Endothelial cell of umbilical vein (primary cell): Measurements from ENCODE around the gene PNKP. TPM values are rescaled to one million over a fixed set of nuclear protein-coding genes. Genes with fewer than 3 reads are reported as not detected.

Experiments used
- BruUV-seq: library from RNA; stranded (reverse); fragments of 400-500 nt; replicated peaks from 2 replicates; lab custom pipeline; 2021; lab: Mats Ljungman, UMichigan
- CTCF ChIA-PET: fragments of 300-600, 350-600 bp; sonication (Branson Sonifier 250); formaldehyde crosslinking; loops from one replicate; lab custom pipeline; 2021; ENCODE audit warnings: antibody characterized with exemption, inconsistent platforms; lab: Charles Lee
- POLR2A ChIA-PET: fragments of 300-600, 350-600 bp; sonication (Branson Sonifier 250); formaldehyde crosslinking; loops from one replicate; lab custom pipeline; 2021; ENCODE audit warnings: antibody characterized with exemption, inconsistent platforms; lab: Charles Lee
- DNase-seq: peaks from one replicate; pipeline ENCODE4 v3.0.0-alpha.2; 2011; ENCODE audit warnings: low read depth, low spot score
- FAIRE-seq: peaks from 2 replicates; lab custom pipeline; 2011; peaks lifted over from hg19 to GRCh38; lab: Jason Lieb, UNC
- H2AFZ ChIP-seq: 2 replicates; pipeline ENCODE4 v1.6.0; 2012; ENCODE audit warnings: low read depth, low read length, control low read depth, inconsistent platforms
- H3K27ac ChIP-seq: 2 replicates; pipeline ENCODE4 v1.5.1; 2011; ENCODE audit warnings: low read depth, mild to moderate bottlenecking, control low read depth, low read length, moderate library complexity; ENCODE audit not compliant: insufficient read depth
- H3K27me3 ChIP-seq, 2 experiments: 2 replicates each; pipeline versions ENCODE4 v1.6.0 to v1.6.1; 2011; ENCODE audit warnings: low read length in 2 of 2, mixed read lengths in 1 of 2; ENCODE audit not compliant: control insufficient read depth in 2 of 2, insufficient read depth in 2 of 2
- H3K36me3 ChIP-seq, 2 experiments: 2 replicates in 1 of 2; 3 replicates in 1 of 2; pipeline ENCODE4 v1.5.1; 2011; ENCODE audit warnings: low read length in 2 of 2, mild to moderate bottlenecking in 1 of 2, moderate library complexity in 1 of 2; ENCODE audit not compliant: control insufficient read depth in 2 of 2, insufficient read depth in 2 of 2; ENCODE audit errors: extremely low read depth in 1 of 2
- H3K4me1 ChIP-seq: 3 replicates; pipeline ENCODE4 v1.5.1; 2011; ENCODE audit warnings: mild to moderate bottlenecking, low read length; ENCODE audit not compliant: control insufficient read depth, insufficient read depth; ENCODE audit errors: extremely low read depth
- H3K4me2 ChIP-seq: 2 replicates; pipeline ENCODE4 v1.6.1; 2011; ENCODE audit warnings: low read length, control low read depth, mixed read lengths; ENCODE audit not compliant: insufficient read depth
- H3K4me3 ChIP-seq, 3 experiments: fragments of 200-600 bp in 1 of 3; sonication (generic), shearing (Covaris generic) in 1 of 3; replicated peaks in 1 of 3; 2 replicates each; pipeline ENCODE4 v1.5.1; 2011 to 2016; ENCODE audit warnings: control low read depth in 3 of 3, low read length in 3 of 3, mild to moderate bottlenecking in 2 of 3, inconsistent platforms in 1 of 3, low read depth in 1 of 3, moderate library complexity in 1 of 3; ENCODE audit not compliant: insufficient read depth in 1 of 3
- H3K79me2 ChIP-seq: 2 replicates; pipeline ENCODE4 v1.6.0; 2012; ENCODE audit warnings: low read length, inconsistent platforms; ENCODE audit not compliant: control insufficient read depth, insufficient read depth
- H3K9ac ChIP-seq: replicated peaks from 2 replicates; pipeline ENCODE3; 2011; ENCODE audit warnings: low read length, control low read depth; ENCODE audit not compliant: insufficient read depth; ENCODE audit errors: extremely low read depth
- H3K9me1 ChIP-seq: replicated peaks from 3 replicates; pipeline ENCODE4 v1.6.0; 2011; ENCODE audit warnings: mild to moderate bottlenecking, low read length; ENCODE audit not compliant: control insufficient read depth, insufficient read depth; ENCODE audit errors: extremely low read depth
- H3K9me3 ChIP-seq: replicated peaks from 2 replicates; pipeline ENCODE4 v1.5.1; 2012; ENCODE audit warnings: low read length, inconsistent platforms; ENCODE audit not compliant: control insufficient read depth, insufficient read depth
- H4K20me1 ChIP-seq: replicated peaks from 2 replicates; pipeline ENCODE3; 2011; ENCODE audit warnings: mild to moderate bottlenecking, low read length; ENCODE audit not compliant: control insufficient read depth, insufficient read depth; ENCODE audit errors: extremely low read depth
- CTCF ChIP-seq, 2 donors: IDR thresholded peaks; 1 replicate in 1 of 2; 2 replicates in 1 of 2; pipeline ENCODE4 v1.5.1; 2011; ENCODE audit warnings: low read length in 2 of 2, mild to moderate bottlenecking in 2 of 2, moderate library complexity in 2 of 2, control low read depth in 1 of 2, inconsistent platforms in 1 of 2, low read depth in 1 of 2; ENCODE audit not compliant: insufficient read depth in 1 of 2; ENCODE audit errors: extremely low read depth in 1 of 2
- EZH2 ChIP-seq: IDR thresholded peaks from 2 replicates; pipeline ENCODE4 v1.6.1; 2012; ENCODE audit warnings: borderline replicate concordance, low read depth, mild to moderate bottlenecking, moderate library complexity, low read length, inconsistent platforms; ENCODE audit not compliant: severe bottlenecking
- FOS ChIP-seq: IDR thresholded peaks from 2 replicates; pipeline ENCODE4 v1.6.1; 2011; ENCODE audit warnings: mild to moderate bottlenecking, low read length, moderate library complexity, borderline replicate concordance; ENCODE audit not compliant: insufficient read depth
- GATA2 ChIP-seq: IDR thresholded peaks from 2 replicates; pipeline ENCODE4 v1.7.0; 2011; ENCODE audit warnings: low read depth, mild to moderate bottlenecking, moderate library complexity, mixed read lengths, low read length; ENCODE audit not compliant: insufficient read length, insufficient read depth
- JUN ChIP-seq: IDR thresholded peaks from 2 replicates; pipeline ENCODE4 v1.6.1; 2011; ENCODE audit warnings: borderline replicate concordance, low read depth; ENCODE audit not compliant: insufficient read length, insufficient read depth
- MAX ChIP-seq: IDR thresholded peaks from 2 replicates; pipeline ENCODE4 v1.6.1; 2011; ENCODE audit not compliant: insufficient read depth, insufficient read length
- POLR2A ChIP-seq: IDR thresholded peaks from 2 replicates; pipeline ENCODE4 v1.6.1; 2012; ENCODE audit warnings: low read depth, mild to moderate bottlenecking, control low read depth, low read length
- POLR2AphosphoS5 ChIP-seq: IDR thresholded peaks from 2 replicates; pipeline ENCODE4 v1.6.1; 2012; ENCODE audit warnings: low read depth, mild to moderate bottlenecking, control low read depth, low read length, moderate library complexity; ENCODE audit not compliant: insufficient read depth
- dilution Hi-C: fragments of 300-500 bp; cut with MboI; formaldehyde crosslinking; loops from one replicate; pipeline ENCODE4 v1.15.0; 2019; ENCODE audit warnings: low sequenced_read_pairs; ENCODE audit not compliant: extremely low pct_ligation_motif_present
- intact Hi-C: fragments of 100-400 bp; cut with micrococcal nuclease; formaldehyde crosslinking; loops from one replicate; pipeline ENCODE4 v1.10.0; 2022
- polyA plus RNA-seq, 4 experiments: library from polyadenylated mRNA; depleted of rRNA in 3 of 4; stranded (reverse) in 3 of 4; unstranded in 1 of 4; fragments of >200 nt; gene quantifications; 2 replicates each; pipeline versions ENCODE4 v1.2.1 to v1.2.3, GENCODE V29; 2011 to 2012; ENCODE audit warnings: missing spikeins in 1 of 4
- total RNA-seq: library from RNA; stranded (reverse); gene quantifications from 2 replicates; pipeline ENCODE4 v1.2.3, GENCODE V29; 2021

Gene PNKP
- total and polyA plus RNA-seq, 2 donors (not counting 3 experiments of a cell fraction or from before 2014, with no cell fraction given), result 39.4 to 112 TPM

- Histone ChIP-seq H2AFZ (no peak overlapping the region), H3K27me3 (no peaks in the 10 kb centered on the region), H3K27ac (no peak overlapping the region), H3K9me1 (no peaks in the 10 kb centered on the region), H3K4me3 (no peak overlapping the region), H4K20me1 (no peaks in the 10 kb centered on the region), H3K79me2 (peaks cover 26% of the 10 kb centered on the region), H3K9ac (no peak overlapping the region), H3K4me2 (no peak overlapping the region), H3K4me1 (peaks cover 20% of the 10 kb centered on the region), H3K9me3 (no peaks in the 10 kb centered on the region), H3K36me3 (peaks cover 15 to 54% of the 10 kb centered on the region in 2 experiments)
- BruUV-seq, result no TSS peak
- FAIRE-seq (no peak), DNase-seq (no peak)
- ChIA-PET POLR2A (no interaction called here), CTCF (no interaction called here)
- no peak for TF ChIP-seq POLR2AphosphoS5
- TF ChIP-seq POLR2A, result no peak
- TF ChIP-seq GATA2, result no peak
- no peak for TF ChIP-seq CTCF (IDR thresholded peaks at IDR 0.05; ENCODE audit: extremely low read depth in 1 of 2, insufficient read depth in 1 of 2, low read depth in 1 of 2, low read length in 2 of 2)
- TF ChIP-seq EZH2, result no peak
- TF ChIP-seq MAX, result no peak
- no peak for TF ChIP-seq FOS
- TF ChIP-seq JUN, result no peak
- intact Hi-C loops, result no loop called here
- dilution Hi-C loops, result no loop called here
Observed at GRCh38 chr19:49861541-49862378, 5.6 kb downstream of the PNKP start.
